Neural cell (in vitro differentiated cells): ENCODE results near the gene NEDD4L. TPM values are rescaled to one million over a fixed set of nuclear protein-coding genes. Genes with fewer than 3 reads are reported as not detected.

Experiments
- H2AFZ ChIP-seq: fragments of 200-600, 300-800 bp; sonication (generic), shearing (Covaris generic); 2 replicates; pipeline ENCODE4 v1.6.0; 2014; ENCODE audit warnings: low read depth, mild to moderate bottlenecking, antibody characterized with exemption, low read length, moderate library complexity
- H3F3A ChIP-seq: fragments of 200-600 bp; shearing (Covaris generic); 2 replicates; pipeline ENCODE4 v1.6.1; 2016; ENCODE audit warnings: mild to moderate bottlenecking, moderate library complexity, mixed read lengths, antibody characterized with exemption, low read length; ENCODE audit not compliant: insufficient read depth, poor library complexity, severe bottlenecking
- H3K27ac ChIP-seq: fragments of 200-600, 300-800 bp; sonication (generic), shearing (Covaris generic); 2 replicates; pipeline ENCODE4 v1.5.1; 2014; ENCODE audit warnings: mild to moderate bottlenecking, low read length, moderate library complexity
- H3K27me3 ChIP-seq: fragments of 300-800, 200-600 bp; sonication (generic), shearing (Covaris generic); 2 replicates; pipeline ENCODE4 v1.6.0; 2014; ENCODE audit warnings: mild to moderate bottlenecking, low read depth, low read length, moderate library complexity; ENCODE audit not compliant: insufficient read depth
- H3K36me3 ChIP-seq: fragments of 300-800, 200-600 bp; sonication (generic), shearing (Covaris generic); 2 replicates; pipeline ENCODE4 v1.5.1; 2014; ENCODE audit warnings: mild to moderate bottlenecking, antibody characterized with exemption, low read length, moderate library complexity; ENCODE audit not compliant: insufficient read depth
- H3K4me2 ChIP-seq: fragments of 300-800, 200-600 bp; sonication (generic), shearing (Covaris generic); 2 replicates; pipeline ENCODE4 v1.6.0; 2014; ENCODE audit warnings: mild to moderate bottlenecking, low read length
- H3K4me3 ChIP-seq: fragments of 300-800, 200-600 bp; sonication (generic), shearing (Covaris generic); 2 replicates; pipeline ENCODE4 v1.5.1; 2014; ENCODE audit warnings: mild to moderate bottlenecking, low read length, moderate library complexity
- H3K79me2 ChIP-seq: fragments of 200-600 bp; shearing (Covaris generic); replicated peaks from 2 replicates; pipeline ENCODE4 v1.6.0; 2014; ENCODE audit warnings: mild to moderate bottlenecking, low read length, moderate library complexity; ENCODE audit not compliant: insufficient read depth
- H3K9ac ChIP-seq: fragments of 300-800, 200-600 bp; sonication (generic), shearing (Covaris generic); 2 replicates; pipeline ENCODE4 v1.6.1; 2016; ENCODE audit warnings: mild to moderate bottlenecking, low read length, mixed read lengths
- H3K9me2 ChIP-seq: fragments of 200-600 bp; shearing (Covaris generic); 2 replicates; pipeline ENCODE4 v1.6.1; 2016; ENCODE audit warnings: mild to moderate bottlenecking, low read length, mixed read lengths; ENCODE audit not compliant: insufficient read depth
- H3K9me3 ChIP-seq: fragments of 200-600, 300-800 bp; sonication (generic), shearing (Covaris generic); 2 replicates; pipeline ENCODE4 v1.6.1; 2016; ENCODE audit warnings: mild to moderate bottlenecking, mixed run types, low read length, moderate library complexity, mixed read lengths
- H4K20me1 ChIP-seq: fragments of 200-600 bp; shearing (Covaris generic); 2 replicates; pipeline ENCODE4 v1.6.1; 2016; ENCODE audit warnings: mild to moderate bottlenecking, mixed run types; ENCODE audit not compliant: insufficient read depth
- CTCF ChIP-seq: fragments of 450-650 bp; IDR thresholded peaks from 2 replicates; pipeline ENCODE4 v1.5.1; 2014; ENCODE audit warnings: antibody characterized with exemption, mild to moderate bottlenecking, moderate library complexity; ENCODE audit not compliant: poor library complexity, severe bottlenecking
- EP300 ChIP-seq: fragments of 450-650 bp; conservative IDR thresholded peaks from 2 replicates; pipeline ENCODE4 v1.6.1; 2014; ENCODE audit warnings: antibody characterized with exemption, mild to moderate bottlenecking, moderate library complexity; ENCODE audit not compliant: poor library complexity, severe bottlenecking
- EZH2 ChIP-seq: fragments of 200-600, 300-800 bp; shearing (Covaris generic), sonication (generic); IDR thresholded peaks from 2 replicates; pipeline ENCODE4 v1.6.1; 2014; ENCODE audit warnings: antibody characterized with exemption, low read length, borderline replicate concordance, mild to moderate bottlenecking; ENCODE audit not compliant: insufficient read depth, poor library complexity, severe bottlenecking
- MXI1 ChIP-seq: fragments of 450-650 bp; conservative IDR thresholded peaks from 2 replicates; pipeline ENCODE4 v1.6.1; 2014; ENCODE audit warnings: antibody characterized with exemption, mild to moderate bottlenecking; ENCODE audit not compliant: poor library complexity, severe bottlenecking
- POLR2AphosphoS5 ChIP-seq: IDR thresholded peaks from 2 replicates; pipeline ENCODE4 v1.6.1; 2012
- RAD21 ChIP-seq: fragments of 450-650 bp; conservative IDR thresholded peaks from 2 replicates; pipeline ENCODE4 v1.6.1; 2014; ENCODE audit warnings: antibody characterized with exemption, mild to moderate bottlenecking, moderate library complexity
- REST ChIP-seq: IDR thresholded peaks from 2 replicates; pipeline ENCODE4 v1.6.1; 2012; ENCODE audit warnings: borderline replicate concordance
- SMC3 ChIP-seq: fragments of 450-650 bp; conservative IDR thresholded peaks from 2 replicates; pipeline ENCODE4 v1.6.1; 2014; ENCODE audit warnings: antibody characterized with exemption, mild to moderate bottlenecking, moderate library complexity; ENCODE audit not compliant: poor library complexity
- TAF1 ChIP-seq: IDR thresholded peaks from 2 replicates; pipeline ENCODE4 v1.6.1; 2012; ENCODE audit warnings: low read depth
- polyA plus RNA-seq: library from polyadenylated mRNA; depleted of rRNA; stranded (reverse); fragments of >200 nt; gene quantifications from 2 replicates; pipeline ENCODE4 v1.2.3, GENCODE V29; 2014

Gene NEDD4L
- polyA plus RNA-seq, 1 donor from 2014 or later = 97.9 TPM

GRCh38 chr18:58324824-58325480, 280.9 kb downstream of the NEDD4L start:
- H3K9me3 ChIP-seq = no peaks in the 10 kb centered on the region
- no peaks in the 10 kb centered on the region for H3K9me2 ChIP-seq
- peaks cover 9% of the 10 kb centered on the region for H3K36me3 ChIP-seq
- H3F3A ChIP-seq = no peaks in the 10 kb centered on the region
- H3K79me2 ChIP-seq = no peaks in the 10 kb centered on the region
- no peak overlapping the region for H3K4me3 ChIP-seq
- no peaks in the 10 kb centered on the region for H4K20me1 ChIP-seq
- no peaks in the 10 kb centered on the region for H3K27me3 ChIP-seq
- H3K9ac ChIP-seq = no peak overlapping the region
- H3K27ac ChIP-seq = no peak overlapping the region
- TF ChIP-seq RAD21 (no peak), MXI1 (no peak), TAF1 (no peak), REST (no peak), EP300 (no peak), EZH2 (no peak), POLR2AphosphoS5 (no peak), CTCF (no peak), SMC3 (no peak)
- no peak overlapping the region for H2AFZ ChIP-seq
- H3K4me2 ChIP-seq = no peak overlapping the region

GRCh38 chr18:58325494-58325893, 281.5 kb downstream of the NEDD4L start:
- Histone ChIP-seq H2AFZ (no peak overlapping the region), H4K20me1 (no peaks in the 10 kb centered on the region), H3K9me2 (no peaks in the 10 kb centered on the region), H3K9ac (no peak overlapping the region), H3K79me2 (no peaks in the 10 kb centered on the region), H3K27me3 (no peaks in the 10 kb centered on the region), H3K4me2 (no peak overlapping the region), H3F3A (no peaks in the 10 kb centered on the region), H3K9me3 (no peaks in the 10 kb centered on the region), H3K36me3 (peaks cover 9% of the 10 kb centered on the region), H3K27ac (no peak overlapping the region), H3K4me3 (no peak overlapping the region)
- TF ChIP-seq SMC3 (no peak), MXI1 (no peak), REST (no peak), CTCF (no peak), EP300 (no peak), TAF1 (no peak), POLR2AphosphoS5 (no peak), EZH2 (no peak), RAD21 (no peak)
